MM.1S (cell line): ENCODE data around the gene PPP4R4.

ENCODE experiments used
- DNase-seq: peaks from one replicate; pipeline ENCODE4 v3.0.0-alpha.2; 2015
- H2AFZ ChIP-seq: fragments of 300-600 bp; sonication (generic); 2 replicates; pipeline ENCODE4 v1.6.0; 2016; ENCODE audit warnings: antibody characterized with exemption, low read length
- H3F3A ChIP-seq: fragments of 300-600 bp; sonication (generic); 2 replicates; pipeline ENCODE4 v1.6.1; 2016; ENCODE audit warnings: mild to moderate bottlenecking, antibody characterized with exemption, low read length, moderate library complexity, mixed read lengths; ENCODE audit not compliant: insufficient read depth
- H3K27ac ChIP-seq: fragments of 300-600 bp; sonication (generic); 2 replicates; pipeline ENCODE4 v1.5.1; 2016; ENCODE audit warnings: mild to moderate bottlenecking, low read length
- H3K27me3 ChIP-seq: fragments of 300-600 bp; sonication (generic); replicated peaks from 2 replicates; pipeline ENCODE4 v1.6.0; 2016; ENCODE audit warnings: low read length; ENCODE audit not compliant: insufficient read depth
- H3K36me3 ChIP-seq: fragments of 300-600 bp; sonication (generic); replicated peaks from 2 replicates; pipeline ENCODE4 v1.6.1; 2016; ENCODE audit warnings: mild to moderate bottlenecking, low read length, mixed read lengths; ENCODE audit not compliant: insufficient read depth
- H3K4me1 ChIP-seq: fragments of 300-600 bp; sonication (generic); 2 replicates; pipeline ENCODE4 v1.6.1; 2016; ENCODE audit warnings: low read length, mixed read lengths
- H3K4me2 ChIP-seq: fragments of 300-600 bp; sonication (generic); 2 replicates; pipeline ENCODE4 v1.6.0; 2016; ENCODE audit warnings: low read depth, low read length
- H3K4me3 ChIP-seq: fragments of 300-600 bp; sonication (generic); 2 replicates; pipeline ENCODE4 v1.5.1; 2016; ENCODE audit warnings: low read length, mixed read lengths
- H3K79me2 ChIP-seq: fragments of 300-600 bp; sonication (generic); 2 replicates; pipeline ENCODE4 v1.6.1; 2016; ENCODE audit warnings: mixed run types, low read length, mixed read lengths
- H3K9ac ChIP-seq: fragments of 300-600 bp; sonication (generic); 2 replicates; pipeline ENCODE4 v1.6.1; 2016; ENCODE audit warnings: low read length, mixed read lengths
- H3K9me2 ChIP-seq: fragments of 300-600 bp; sonication (generic); replicated peaks from 2 replicates; pipeline ENCODE4 v1.6.1; 2016; ENCODE audit warnings: mild to moderate bottlenecking, low read length, mixed read lengths; ENCODE audit not compliant: insufficient read depth
- H3K9me3 ChIP-seq: fragments of 300-600 bp; sonication (generic); replicated peaks from 2 replicates; pipeline ENCODE4 v1.6.1; 2016; ENCODE audit warnings: mild to moderate bottlenecking, low read length, mixed read lengths; ENCODE audit not compliant: insufficient read depth
- H4K20me1 ChIP-seq: fragments of 300-600 bp; sonication (generic); 2 replicates; pipeline ENCODE4 v1.6.1; 2016; ENCODE audit warnings: mild to moderate bottlenecking, low read length, moderate library complexity, mixed read lengths; ENCODE audit not compliant: insufficient read depth
- EZH2 ChIP-seq: fragments of 300-600 bp; sonication (generic); optimal IDR thresholded peaks from 2 replicates; pipeline ENCODE3; 2017; ENCODE audit warnings: low read depth, mild to moderate bottlenecking, antibody characterized with exemption, low read length, mixed read lengths
- EZH2phosphoT487 ChIP-seq: fragments of 300-600 bp; sonication (generic); IDR thresholded peaks from 2 replicates; pipeline ENCODE4 v1.6.1; 2018; ENCODE audit warnings: antibody characterized with exemption, low read length
- TF ChIP-seq, protein P1 (sequence below): fragments of 300-600 bp; sonication (generic); IDR thresholded peaks from 2 replicates; pipeline ENCODE4 v1.5.1; 2016; ENCODE audit warnings: antibody characterized with exemption, low read length, mixed read lengths

Gene PPP4R4

DNA sequence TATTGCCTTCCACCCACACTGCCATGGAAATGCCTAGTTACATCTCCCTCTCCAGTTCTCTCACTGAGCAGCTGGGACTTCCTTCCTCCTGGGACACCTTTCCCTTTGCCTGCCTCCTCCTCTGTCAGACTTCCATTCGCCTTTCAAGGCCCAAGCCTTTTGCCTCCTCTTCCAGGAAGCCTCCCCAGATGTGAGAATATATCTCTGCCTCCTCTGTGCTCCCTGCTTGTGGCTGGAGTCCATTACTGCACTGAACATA, 47.8 kb upstream of the PPP4R4 start:
- no peak overlapping the region for H3K27ac ChIP-seq
- H3K9me2 ChIP-seq, result no peaks in the 10 kb centered on the region
- no peak overlapping the region for H3K9ac ChIP-seq
- DNase-seq, result no peak
- no peaks in the 10 kb centered on the region for H3K9me3 ChIP-seq
- no peaks in the 10 kb centered on the region for H3K36me3 ChIP-seq
- H3F3A ChIP-seq, result no peaks in the 10 kb centered on the region
- H3K4me2 ChIP-seq, result no peak overlapping the region
- H3K4me1 ChIP-seq, result no peaks in the 10 kb centered on the region
- TF ChIP-seq, protein P1, sequence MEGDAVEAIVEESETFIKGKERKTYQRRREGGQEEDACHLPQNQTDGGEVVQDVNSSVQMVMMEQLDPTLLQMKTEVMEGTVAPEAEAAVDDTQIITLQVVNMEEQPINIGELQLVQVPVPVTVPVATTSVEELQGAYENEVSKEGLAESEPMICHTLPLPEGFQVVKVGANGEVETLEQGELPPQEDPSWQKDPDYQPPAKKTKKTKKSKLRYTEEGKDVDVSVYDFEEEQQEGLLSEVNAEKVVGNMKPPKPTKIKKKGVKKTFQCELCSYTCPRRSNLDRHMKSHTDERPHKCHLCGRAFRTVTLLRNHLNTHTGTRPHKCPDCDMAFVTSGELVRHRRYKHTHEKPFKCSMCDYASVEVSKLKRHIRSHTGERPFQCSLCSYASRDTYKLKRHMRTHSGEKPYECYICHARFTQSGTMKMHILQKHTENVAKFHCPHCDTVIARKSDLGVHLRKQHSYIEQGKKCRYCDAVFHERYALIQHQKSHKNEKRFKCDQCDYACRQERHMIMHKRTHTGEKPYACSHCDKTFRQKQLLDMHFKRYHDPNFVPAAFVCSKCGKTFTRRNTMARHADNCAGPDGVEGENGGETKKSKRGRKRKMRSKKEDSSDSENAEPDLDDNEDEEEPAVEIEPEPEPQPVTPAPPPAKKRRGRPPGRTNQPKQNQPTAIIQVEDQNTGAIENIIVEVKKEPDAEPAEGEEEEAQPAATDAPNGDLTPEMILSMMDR, result no peak
- TF ChIP-seq EZH2phosphoT487 (no peak), EZH2 (no peak)
- no peaks in the 10 kb centered on the region for H4K20me1 ChIP-seq
- no peak overlapping the region for H3K4me3 ChIP-seq
- no peak overlapping the region for H2AFZ ChIP-seq
- no peaks in the 10 kb centered on the region for H3K27me3 ChIP-seq
- H3K79me2 ChIP-seq, result no peaks in the 10 kb centered on the region

DNA sequence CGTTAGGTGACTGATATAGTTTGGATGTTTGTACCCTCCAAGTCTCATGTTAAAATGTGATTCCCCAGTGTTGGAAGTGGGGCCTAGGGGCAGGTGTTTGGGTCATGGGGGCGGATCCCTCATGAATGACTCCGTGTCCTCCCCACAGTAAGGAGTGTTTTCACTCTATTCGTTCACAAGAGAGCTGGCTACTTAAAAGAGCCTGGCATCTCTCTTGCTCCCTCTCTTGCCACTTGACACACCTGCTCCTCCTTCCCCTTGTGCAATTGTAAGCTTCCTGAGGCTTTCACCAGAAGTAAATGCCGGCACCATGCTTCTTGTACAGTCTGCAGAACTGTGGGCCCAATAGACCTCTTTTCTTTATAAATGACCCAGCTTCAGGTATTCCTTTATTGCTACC, 47.3 kb upstream of the PPP4R4 start:
- no peak for DNase-seq
- no peak overlapping the region for H3K4me3 ChIP-seq
- no peak overlapping the region for H2AFZ ChIP-seq
- no peaks in the 10 kb centered on the region for H3K9me3 ChIP-seq
- no peaks in the 10 kb centered on the region for H3K36me3 ChIP-seq
- no peaks in the 10 kb centered on the region for H3K4me1 ChIP-seq
- no peaks in the 10 kb centered on the region for H3F3A ChIP-seq
- no peaks in the 10 kb centered on the region for H3K27me3 ChIP-seq
- no peaks in the 10 kb centered on the region for H3K9me2 ChIP-seq
- H3K79me2 ChIP-seq, result no peaks in the 10 kb centered on the region
- no peak overlapping the region for H3K4me2 ChIP-seq
- H4K20me1 ChIP-seq, result no peaks in the 10 kb centered on the region
- TF ChIP-seq EZH2 (no peak), EZH2phosphoT487 (no peak)
- TF ChIP-seq, protein P1, result no peak
- H3K27ac ChIP-seq, result no peak overlapping the region
- H3K9ac ChIP-seq, result no peak overlapping the region

DNA sequence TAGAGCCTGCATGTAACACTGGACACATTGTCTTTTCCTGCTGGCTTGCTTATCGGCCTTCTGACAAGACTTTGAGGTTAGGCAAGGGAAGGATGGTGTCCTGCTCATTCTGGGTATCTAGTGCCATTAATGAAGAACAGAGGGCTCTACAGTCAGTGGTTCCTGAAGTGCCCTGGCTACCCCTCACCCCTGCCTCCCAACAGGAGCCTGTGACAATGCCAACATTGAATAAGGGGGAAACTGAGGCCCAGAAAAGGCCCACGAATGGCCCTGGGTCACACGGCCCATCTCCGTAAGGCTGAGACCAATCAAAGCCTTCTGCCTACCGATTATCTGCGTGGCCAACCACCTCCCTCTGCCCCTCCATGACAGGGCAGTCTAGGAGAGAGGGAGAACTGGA, 46.8 kb upstream of the PPP4R4 start:
- H3K27me3 ChIP-seq, result no peaks in the 10 kb centered on the region
- no peak overlapping the region for H3K27ac ChIP-seq
- no peak overlapping the region for H3K4me2 ChIP-seq
- H3K79me2 ChIP-seq, result no peaks in the 10 kb centered on the region
- H3K9me3 ChIP-seq, result no peaks in the 10 kb centered on the region
- H2AFZ ChIP-seq, result no peak overlapping the region
- no peak for TF ChIP-seq EZH2phosphoT487
- DNase-seq, result no peak
- H3K9ac ChIP-seq, result no peak overlapping the region
- no peaks in the 10 kb centered on the region for H3K9me2 ChIP-seq
- no peaks in the 10 kb centered on the region for H3K36me3 ChIP-seq
- H3K4me3 ChIP-seq, result no peak overlapping the region
- no peaks in the 10 kb centered on the region for H3F3A ChIP-seq
- no peaks in the 10 kb centered on the region for H4K20me1 ChIP-seq
- no peaks in the 10 kb centered on the region for H3K4me1 ChIP-seq

DNA sequence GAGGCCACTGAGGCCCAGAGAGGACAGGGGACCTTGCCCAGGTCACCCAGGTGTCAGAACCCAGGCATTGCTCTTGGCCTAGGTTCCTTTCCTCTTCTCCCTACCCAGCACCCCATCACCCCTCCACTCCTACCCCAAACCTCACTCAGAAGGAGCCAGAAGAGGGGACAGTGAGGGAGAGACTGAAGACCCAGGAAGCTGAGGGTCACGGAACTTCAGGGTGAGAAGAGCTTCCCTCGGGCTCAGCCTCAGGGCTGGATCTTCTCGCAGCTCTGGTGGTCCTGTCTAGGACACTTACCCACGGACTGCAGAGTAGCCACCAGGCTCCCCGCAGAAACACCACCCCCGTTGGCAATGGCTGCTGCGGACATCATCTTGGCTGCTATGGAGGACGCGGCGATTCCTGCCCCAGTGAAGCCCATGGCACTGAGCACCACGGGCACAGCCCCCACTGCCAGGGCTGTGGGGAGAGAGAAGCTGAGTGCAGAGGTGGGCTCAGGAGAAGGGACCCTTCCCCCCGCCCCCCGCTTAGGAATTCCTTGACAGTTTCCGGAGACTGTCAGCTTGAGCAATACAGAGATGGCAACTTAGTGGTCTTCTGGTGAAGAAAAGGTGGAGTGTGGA, 45.8 kb upstream of the PPP4R4 start:
- no peaks in the 10 kb centered on the region for H3K36me3 ChIP-seq
- H3K27ac ChIP-seq, result no peak overlapping the region
- no peaks in the 10 kb centered on the region for H3K4me1 ChIP-seq
- no peaks in the 10 kb centered on the region for H3K9me2 ChIP-seq
- TF ChIP-seq, protein P1, result no peak
- TF ChIP-seq EZH2phosphoT487 (no peak), EZH2 (no peak)
- no peak overlapping the region for H3K9ac ChIP-seq
- DNase-seq, result no peak
- no peaks in the 10 kb centered on the region for H4K20me1 ChIP-seq
- peak overlapping the region; percentile 71; the same call in 1 of the 2 replicates for H3K4me3 ChIP-seq
- H3K4me2 ChIP-seq, result peak overlapping the region; percentile 79; the same call in 1 of the 2 replicates
- H3F3A ChIP-seq, result no peaks in the 10 kb centered on the region
- no peaks in the 10 kb centered on the region for H3K9me3 ChIP-seq
- H3K27me3 ChIP-seq, result no peaks in the 10 kb centered on the region
- no peak overlapping the region; the same call in 1 of the 2 replicates for H2AFZ ChIP-seq
- H3K79me2 ChIP-seq, result no peaks in the 10 kb centered on the region
